ENCODE results near the gene HES2.

HES2 gene, protein sequence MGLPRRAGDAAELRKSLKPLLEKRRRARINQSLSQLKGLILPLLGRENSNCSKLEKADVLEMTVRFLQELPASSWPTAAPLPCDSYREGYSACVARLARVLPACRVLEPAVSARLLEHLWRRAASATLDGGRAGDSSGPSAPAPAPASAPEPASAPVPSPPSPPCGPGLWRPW

DNA sequence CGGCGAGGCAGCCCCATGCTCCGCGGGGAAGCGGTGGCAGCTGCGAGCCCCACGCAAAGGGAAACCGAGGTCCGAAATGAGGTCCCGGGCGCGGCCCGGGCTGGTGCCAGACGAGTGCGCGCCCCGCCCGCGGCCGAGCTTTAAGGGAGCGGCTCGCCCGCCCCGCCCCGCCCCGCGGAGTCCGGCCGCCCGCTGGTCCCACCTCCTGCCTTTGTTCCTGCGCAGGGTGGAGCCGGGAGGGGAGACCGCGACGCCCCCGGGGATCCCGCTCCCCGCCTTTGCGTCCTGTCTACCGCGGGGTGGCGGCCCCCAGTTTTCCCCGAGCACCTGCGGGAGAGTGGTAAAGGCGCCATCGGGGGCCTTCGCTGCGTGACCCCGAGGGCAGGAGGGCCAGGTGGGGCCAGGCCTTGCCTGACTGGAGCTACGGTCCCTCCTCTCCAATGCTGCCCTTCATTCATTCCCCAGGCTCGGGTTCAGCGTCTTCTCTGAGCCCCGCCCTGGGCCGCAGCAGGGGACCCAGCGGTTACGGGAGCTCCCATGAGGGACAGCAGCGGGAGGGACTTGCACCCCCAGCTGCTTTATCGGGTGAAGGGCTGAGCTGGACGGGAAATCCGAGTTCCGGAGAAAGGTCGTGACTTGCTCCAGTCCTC, at the start of gene HES2:
HES2 (minus strand) TSS at position 116 of the 650 bp plus-strand sequence; CDS start at position 17, 99 bp downstream.
- TF ChIP-seq, protein P1, sequence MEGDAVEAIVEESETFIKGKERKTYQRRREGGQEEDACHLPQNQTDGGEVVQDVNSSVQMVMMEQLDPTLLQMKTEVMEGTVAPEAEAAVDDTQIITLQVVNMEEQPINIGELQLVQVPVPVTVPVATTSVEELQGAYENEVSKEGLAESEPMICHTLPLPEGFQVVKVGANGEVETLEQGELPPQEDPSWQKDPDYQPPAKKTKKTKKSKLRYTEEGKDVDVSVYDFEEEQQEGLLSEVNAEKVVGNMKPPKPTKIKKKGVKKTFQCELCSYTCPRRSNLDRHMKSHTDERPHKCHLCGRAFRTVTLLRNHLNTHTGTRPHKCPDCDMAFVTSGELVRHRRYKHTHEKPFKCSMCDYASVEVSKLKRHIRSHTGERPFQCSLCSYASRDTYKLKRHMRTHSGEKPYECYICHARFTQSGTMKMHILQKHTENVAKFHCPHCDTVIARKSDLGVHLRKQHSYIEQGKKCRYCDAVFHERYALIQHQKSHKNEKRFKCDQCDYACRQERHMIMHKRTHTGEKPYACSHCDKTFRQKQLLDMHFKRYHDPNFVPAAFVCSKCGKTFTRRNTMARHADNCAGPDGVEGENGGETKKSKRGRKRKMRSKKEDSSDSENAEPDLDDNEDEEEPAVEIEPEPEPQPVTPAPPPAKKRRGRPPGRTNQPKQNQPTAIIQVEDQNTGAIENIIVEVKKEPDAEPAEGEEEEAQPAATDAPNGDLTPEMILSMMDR (conservative IDR thresholded peaks at IDR 0.05) = no peak
- peak within 1 kb of the TSS; percentile 56; the same call in 1 of the 2 replicates for H3K27ac ChIP-seq

DNA sequence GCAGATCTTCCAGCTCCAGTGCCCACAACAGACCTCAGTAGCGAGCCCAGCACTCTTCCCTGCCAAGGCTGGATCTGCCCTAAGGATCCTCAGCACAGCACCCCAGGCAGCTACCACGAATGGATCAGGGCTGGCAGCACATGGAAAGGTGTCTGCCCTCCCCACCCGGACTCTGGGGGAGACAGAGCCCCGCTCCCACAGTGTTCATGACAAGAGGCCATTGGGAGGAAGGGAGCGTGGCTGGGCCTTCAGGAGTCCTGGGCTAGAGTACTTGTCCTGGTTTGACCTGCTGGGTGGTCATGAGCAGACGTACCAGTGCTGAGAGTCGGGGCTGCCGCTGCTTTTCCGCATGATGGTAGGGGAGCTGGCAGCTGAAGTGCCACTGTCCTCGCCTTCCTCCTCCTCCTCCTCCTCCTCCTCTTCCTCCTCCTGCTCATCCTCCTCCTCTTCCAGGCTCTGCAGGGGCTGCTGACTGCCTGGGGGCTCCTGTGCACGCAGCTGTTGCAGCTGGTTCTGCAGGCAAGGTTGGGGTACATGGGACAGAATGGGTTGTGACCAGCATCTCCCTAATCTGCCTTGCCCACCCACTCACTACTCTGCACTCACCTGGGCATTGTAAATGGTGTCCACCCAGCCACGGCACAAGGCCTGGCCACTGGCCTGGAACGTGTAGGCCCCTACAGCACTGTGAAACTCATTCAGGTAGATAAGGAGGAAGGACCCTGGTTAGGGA, 49.2 kb upstream of the HES2 start:
- TF ChIP-seq, protein P1 (conservative IDR thresholded peaks at IDR 0.05) = no peak
- no peak overlapping the region for H3K27ac ChIP-seq

DNA sequence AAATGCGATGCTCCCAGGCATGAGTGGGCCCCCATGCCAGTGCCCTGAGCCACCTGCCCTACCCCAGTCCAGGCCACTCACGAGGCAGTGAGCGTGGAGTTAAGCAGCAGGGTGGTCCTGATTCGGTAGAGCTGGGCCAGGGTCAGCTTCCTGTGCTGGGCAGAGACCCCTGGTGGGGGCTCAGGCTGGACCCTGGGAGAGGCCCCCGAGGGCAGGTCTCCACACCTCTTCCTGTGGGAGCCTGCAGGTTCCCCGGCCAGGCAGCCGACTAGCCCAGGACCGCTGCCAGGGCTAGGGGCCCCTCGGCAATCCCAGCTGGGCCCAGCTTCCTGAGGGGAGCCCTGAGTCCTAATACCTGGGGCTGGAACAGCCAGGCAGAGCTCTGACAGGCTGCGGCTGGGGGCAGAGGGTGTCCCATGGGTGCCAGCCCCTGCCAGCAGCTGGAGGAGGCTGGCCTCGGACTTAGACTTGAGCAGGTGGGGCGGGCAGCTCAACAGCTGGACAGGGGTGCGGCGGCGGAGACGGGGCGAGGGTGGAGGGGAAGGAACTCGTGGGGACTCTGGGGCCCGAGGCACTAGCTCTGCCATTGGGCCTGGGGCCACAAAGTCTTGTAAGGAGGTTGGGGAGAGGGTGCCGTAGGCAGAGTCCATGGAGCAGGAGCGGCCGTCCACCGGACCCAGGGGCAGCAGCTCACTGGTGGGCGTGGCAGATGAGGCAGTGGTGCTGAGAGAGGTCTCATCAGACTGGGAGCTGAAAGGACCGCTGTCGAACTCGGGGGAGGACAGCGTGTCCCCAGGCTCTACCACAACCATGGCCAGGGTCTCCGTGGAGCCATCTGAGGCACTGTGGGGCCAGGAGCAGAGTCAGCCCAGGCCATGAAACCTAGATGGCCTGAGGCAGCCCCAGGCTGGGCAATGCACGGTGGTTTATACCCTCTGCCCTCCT, 48.3 kb upstream of the HES2 start:
- TF ChIP-seq, protein P1 (conservative IDR thresholded peaks at IDR 0.05) = no peak
- H3K27ac ChIP-seq = no peak overlapping the region

DNA sequence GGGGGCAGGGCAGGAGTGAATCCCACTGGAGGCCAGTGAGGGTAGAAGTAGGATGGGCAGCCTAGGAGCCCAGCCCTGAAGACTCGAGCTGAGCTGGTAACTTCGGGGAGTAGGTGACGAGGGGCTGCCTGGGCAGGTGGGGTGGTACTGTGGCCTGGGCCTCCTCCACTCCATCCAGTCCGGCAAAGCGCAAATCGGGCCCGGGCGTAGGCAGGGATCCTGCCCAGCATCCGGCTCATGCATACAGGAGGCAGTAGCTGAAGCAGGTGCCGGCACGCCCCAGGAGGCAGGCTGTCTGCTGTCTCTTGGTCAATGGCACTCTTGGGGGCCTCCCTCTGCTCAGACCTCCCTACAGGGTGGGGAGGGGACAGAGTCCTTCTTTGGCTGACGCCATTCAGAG, 47.5 kb upstream of the HES2 start:
- no peak overlapping the region for H3K27ac ChIP-seq
- TF ChIP-seq, protein P1 (conservative IDR thresholded peaks at IDR 0.05) = no peak

DNA sequence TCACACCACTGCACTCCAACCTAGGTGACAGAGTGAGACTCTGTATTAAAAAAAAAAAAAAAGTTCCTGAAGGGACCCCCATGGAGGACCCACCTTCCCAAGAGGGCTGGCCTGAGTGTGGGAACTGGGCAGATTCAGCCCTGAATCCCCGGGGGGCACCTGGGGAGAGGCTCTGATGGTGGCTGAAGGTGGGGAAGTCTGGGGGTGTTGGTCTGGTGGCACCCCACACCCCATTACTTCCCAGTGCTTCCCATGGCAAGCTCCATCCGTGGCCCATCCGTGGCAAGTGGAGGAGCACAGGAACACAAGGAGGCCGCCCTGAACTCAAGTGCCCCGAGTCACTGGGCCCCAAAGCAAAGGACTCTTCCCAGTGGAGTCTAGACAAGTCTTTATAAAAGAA, 47.0 kb upstream of the HES2 start:
- TF ChIP-seq, protein P1 (conservative IDR thresholded peaks at IDR 0.05) = no peak
- H3K27ac ChIP-seq = no peak overlapping the region

DNA sequence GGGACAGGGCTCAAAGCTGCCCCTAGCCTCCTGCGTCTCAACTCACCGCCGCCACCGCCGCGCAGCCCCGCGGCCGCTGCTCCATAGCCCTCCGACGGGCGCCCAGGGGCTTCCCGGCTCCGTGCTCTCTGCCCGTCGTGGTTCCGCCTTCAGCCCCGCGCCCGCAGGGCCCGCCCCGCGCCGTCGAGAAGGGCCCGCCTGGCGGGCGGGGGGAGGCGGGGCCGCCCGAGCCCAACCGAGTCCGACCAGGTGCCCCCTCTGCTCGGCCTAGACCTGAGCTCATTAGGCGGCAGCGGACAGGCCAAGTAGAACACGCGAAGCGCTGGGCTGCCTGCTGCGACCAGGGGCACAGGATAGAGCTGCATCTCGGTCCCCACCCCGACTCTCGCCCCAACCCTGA, 46.3 kb upstream of the HES2 start, which contains the start of gene TNFRSF25:
TNFRSF25 (minus strand) TSS at position 151 of the 400 bp plus-strand sequence; CDS start at position 85, 66 bp downstream.
- H3K27ac ChIP-seq = no peak within 1 kb of the TSS
- TF ChIP-seq, protein P1 (conservative IDR thresholded peaks at IDR 0.05) = no peak

All from VCaP (cell line).